PC-3 (cell line): ENCODE results near the gene GPR183. TPM values are rescaled to one million over a fixed set of nuclear protein-coding genes. Genes with fewer than 3 reads are reported as not detected.

Source experiments
- ATAC-seq: fragments of 200-7000 bp; cut with Tn5 transposase; 2 replicates; pipeline ENCODE4 v1.9.1; 2020; ENCODE audit warnings: mild to moderate bottlenecking, moderate library complexity
- BruUV-seq: library from RNA; stranded (reverse); fragments of 400-500 nt; replicated peaks from 2 replicates; lab custom pipeline; 2021; lab: Mats Ljungman, UMichigan
- CTCF ChIA-PET: fragments of 300-600 bp; sonication (Branson Sonifier 250); formaldehyde crosslinking; loops from one replicate; lab custom pipeline; 2022; ENCODE audit warnings: antibody characterized with exemption; lab: Charles Lee
- POLR2A ChIA-PET: fragments of 300-600 bp; sonication (Branson Sonifier 250); formaldehyde crosslinking; loops from one replicate; lab custom pipeline; 2022; ENCODE audit warnings: antibody characterized with exemption; ENCODE audit not compliant: unreplicated experiment; lab: Charles Lee
- DNase-seq: peaks from one replicate; pipeline ENCODE4 v3.0.0-alpha.2; 2015
- H2AFZ ChIP-seq: fragments of 300-600 bp; sonication (generic); 2 replicates; pipeline ENCODE4 v1.6.0; 2016; ENCODE audit warnings: antibody characterized with exemption, low read length
- H3F3A ChIP-seq: fragments of 300-600 bp; sonication (generic); one replicate; pipeline ENCODE4 v1.6.0; 2017; ENCODE audit warnings: antibody characterized with exemption, low read length, control low read depth, mild to moderate bottlenecking; ENCODE audit not compliant: unreplicated experiment
- H3K27ac ChIP-seq: fragments of 300-600 bp; sonication (generic); 2 replicates; pipeline ENCODE4 v1.5.1; 2016; ENCODE audit warnings: mild to moderate bottlenecking, low read length
- H3K27me3 ChIP-seq: fragments of 300-600 bp; sonication (generic); 2 replicates; pipeline ENCODE4 v1.6.1; 2016; ENCODE audit warnings: low read length, mixed read lengths
- H3K36me3 ChIP-seq: fragments of 300-600 bp; sonication (generic); 2 replicates; pipeline ENCODE4 v1.6.1; 2016; ENCODE audit warnings: low read depth, mixed run types, low read length, mixed read lengths
- H3K4me1 ChIP-seq: fragments of 300-600 bp; sonication (generic); 2 replicates; pipeline ENCODE4 v1.5.1; 2016; ENCODE audit warnings: low read length; ENCODE audit not compliant: insufficient read depth
- H3K4me2 ChIP-seq: fragments of 300-600 bp; sonication (generic); 2 replicates; pipeline ENCODE4 v1.6.0; 2016; ENCODE audit warnings: low read length
- H3K4me3 ChIP-seq: fragments of 300-600 bp; sonication (generic); 2 replicates; pipeline ENCODE4 v1.5.1; 2016; ENCODE audit warnings: mild to moderate bottlenecking, low read length, mixed read lengths
- H3K79me2 ChIP-seq: fragments of 300-600 bp; sonication (generic); 2 replicates; pipeline ENCODE4 v1.6.1; 2017; ENCODE audit warnings: low read length, mixed read lengths
- H3K9ac ChIP-seq: fragments of 300-600 bp; sonication (generic); 2 replicates; pipeline ENCODE4 v1.6.0; 2016; ENCODE audit warnings: mild to moderate bottlenecking, low read length
- H3K9me2 ChIP-seq: fragments of 300-600 bp; sonication (generic); replicated peaks from 2 replicates; pipeline ENCODE4 v1.6.1; 2016; ENCODE audit warnings: mixed run types, low read length, mixed read lengths
- H3K9me3 ChIP-seq: fragments of 300-600 bp; sonication (generic); 2 replicates; pipeline ENCODE4 v1.6.1; 2016; ENCODE audit warnings: low read length, mixed read lengths
- H4K20me1 ChIP-seq: fragments of 300-600 bp; sonication (generic); 2 replicates; pipeline ENCODE4 v1.6.1; 2016; ENCODE audit warnings: low read length, mixed read lengths
- EZH2 ChIP-seq: fragments of 300-600 bp; sonication (generic); IDR thresholded peaks from one replicate; pipeline ENCODE4 v1.6.1; 2017; ENCODE audit warnings: antibody characterized with exemption, mild to moderate bottlenecking, low read length; ENCODE audit not compliant: unreplicated experiment
- EZH2phosphoT487 ChIP-seq: fragments of 300-600 bp; sonication (generic); IDR thresholded peaks from 2 replicates; pipeline ENCODE4 v1.6.1; 2018; ENCODE audit warnings: mild to moderate bottlenecking, antibody characterized with exemption, low read length, borderline replicate concordance
- intact Hi-C: fragments of 100-400 bp; cut with micrococcal nuclease; formaldehyde crosslinking; loops from 2 replicates; pipeline ENCODE4 v1.9.0; 2023
- total RNA-seq: library from RNA; depleted of rRNA; stranded (reverse); fragments of >200 nt; gene quantifications from 2 replicates; pipeline ENCODE4 v1.2.3, GENCODE V29; 2014
- TF ChIP-seq, protein P1 (sequence below): fragments of 300-600 bp; sonication (generic); conservative IDR thresholded peaks from 2 replicates; pipeline ENCODE4 v1.5.1; 2017; ENCODE audit warnings: antibody characterized with exemption, low read depth, mild to moderate bottlenecking, low read length

GPR183 gene
- total RNA-seq, 1 experiment from 2014 or later, result not detected

DNA sequence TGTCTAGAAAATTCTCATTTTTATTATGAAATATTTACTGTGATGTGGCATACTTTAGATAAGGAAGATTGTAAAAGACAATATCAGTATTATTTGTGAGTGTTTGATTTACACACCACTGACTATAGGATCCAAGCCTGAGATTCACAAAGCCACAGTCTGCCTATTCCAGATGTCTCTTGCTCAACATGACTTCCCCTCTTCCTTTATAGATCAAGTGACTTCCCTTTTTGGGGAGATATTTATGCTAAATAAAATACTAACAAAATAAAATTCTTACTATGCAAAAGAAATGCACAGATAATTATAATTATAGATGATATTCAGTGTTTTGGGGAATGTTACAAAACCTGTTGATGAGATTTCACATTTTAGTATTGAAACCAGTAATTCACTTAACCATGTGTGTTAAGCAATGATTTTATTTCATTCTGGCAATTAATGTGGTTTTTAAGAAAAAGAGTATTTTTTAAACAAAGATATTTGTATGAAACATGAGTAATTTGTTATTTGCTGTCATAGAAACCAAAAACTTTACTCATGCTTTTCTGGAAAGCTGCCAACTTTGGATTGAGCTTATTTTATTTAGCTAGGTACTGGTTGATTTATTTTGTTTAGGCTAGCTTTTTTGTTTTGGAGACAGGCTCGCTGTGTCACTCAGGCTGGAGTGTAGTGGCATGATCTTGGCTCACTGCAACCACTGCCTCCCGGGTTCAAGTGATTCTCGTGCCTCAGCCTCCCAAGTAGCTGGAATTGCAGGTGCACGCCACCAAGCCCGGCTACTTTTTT is 13.7 kb upstream of the GPR183 start:
- no peak overlapping the region for H3K4me3 ChIP-seq
- peak overlapping the region; percentile 41 for H3K4me2 ChIP-seq
- DNase-seq, result peak; percentile 88
- H3K27ac ChIP-seq, result peak overlapping the region; percentile 79
- intact Hi-C loops, result no loop called here
- TF ChIP-seq EZH2 (no peak), EZH2phosphoT487 (no peak)
- TF ChIP-seq, protein P1, sequence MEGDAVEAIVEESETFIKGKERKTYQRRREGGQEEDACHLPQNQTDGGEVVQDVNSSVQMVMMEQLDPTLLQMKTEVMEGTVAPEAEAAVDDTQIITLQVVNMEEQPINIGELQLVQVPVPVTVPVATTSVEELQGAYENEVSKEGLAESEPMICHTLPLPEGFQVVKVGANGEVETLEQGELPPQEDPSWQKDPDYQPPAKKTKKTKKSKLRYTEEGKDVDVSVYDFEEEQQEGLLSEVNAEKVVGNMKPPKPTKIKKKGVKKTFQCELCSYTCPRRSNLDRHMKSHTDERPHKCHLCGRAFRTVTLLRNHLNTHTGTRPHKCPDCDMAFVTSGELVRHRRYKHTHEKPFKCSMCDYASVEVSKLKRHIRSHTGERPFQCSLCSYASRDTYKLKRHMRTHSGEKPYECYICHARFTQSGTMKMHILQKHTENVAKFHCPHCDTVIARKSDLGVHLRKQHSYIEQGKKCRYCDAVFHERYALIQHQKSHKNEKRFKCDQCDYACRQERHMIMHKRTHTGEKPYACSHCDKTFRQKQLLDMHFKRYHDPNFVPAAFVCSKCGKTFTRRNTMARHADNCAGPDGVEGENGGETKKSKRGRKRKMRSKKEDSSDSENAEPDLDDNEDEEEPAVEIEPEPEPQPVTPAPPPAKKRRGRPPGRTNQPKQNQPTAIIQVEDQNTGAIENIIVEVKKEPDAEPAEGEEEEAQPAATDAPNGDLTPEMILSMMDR, result no peak
- ChIA-PET POLR2A (no interaction called here), CTCF (no interaction called here)
- no TSS peak for BruUV-seq
- peak; percentile 39 for ATAC-seq
- no peaks in the 10 kb centered on the region for H3K9me2 ChIP-seq
- peak overlapping the region; percentile 49 for H3K9ac ChIP-seq
- H3K79me2 ChIP-seq, result no peaks in the 10 kb centered on the region
- H2AFZ ChIP-seq, result no peak overlapping the region
- peaks cover 45% of the 10 kb centered on the region for H3K4me1 ChIP-seq
- H3K9me3 ChIP-seq, result no peaks in the 10 kb centered on the region
- H3K27me3 ChIP-seq, result no peaks in the 10 kb centered on the region
- 0 out of 2 replicates have a peak, but pooled peaks cover 2% of the 10 kb centered on the region for H3K36me3 ChIP-seq
- no peaks in the 10 kb centered on the region for H3F3A ChIP-seq
- no peaks in the 10 kb centered on the region for H4K20me1 ChIP-seq

DNA sequence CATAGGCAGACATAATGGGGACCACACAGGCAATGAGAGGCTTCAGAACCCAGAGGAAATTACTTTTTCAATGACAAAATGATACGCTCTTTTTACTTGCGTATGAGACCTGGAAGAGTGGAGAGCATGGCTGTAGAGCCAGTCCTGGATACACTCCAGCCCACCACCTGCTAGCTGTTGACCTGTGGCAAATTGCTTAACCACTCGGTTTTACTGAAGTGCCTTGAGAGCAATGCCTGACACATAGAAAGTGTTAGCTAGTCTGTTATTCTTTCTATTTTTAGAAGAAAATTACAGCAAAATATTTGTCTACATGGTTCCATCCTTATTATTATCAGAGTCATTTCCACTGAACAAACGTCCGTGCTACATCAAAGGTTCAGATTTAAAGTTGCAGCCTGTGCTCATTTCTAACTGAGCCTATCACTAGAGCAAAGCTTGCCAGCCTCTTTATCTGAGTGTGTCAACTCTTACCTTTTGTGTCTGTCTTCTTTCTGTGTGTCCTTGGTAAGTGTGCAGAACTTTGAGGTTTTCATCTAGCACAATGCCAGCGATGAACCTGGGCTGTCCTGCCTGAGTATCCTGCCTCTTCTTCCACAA is 9.6 kb upstream of the GPR183 start:
- no peaks in the 10 kb centered on the region for H3K9me2 ChIP-seq

More for the DNA sequence above, 9.6 kb upstream of the GPR183 start:
- Histone ChIP-seq H3F3A (no peaks in the 10 kb centered on the region), H3K27me3 (no peaks in the 10 kb centered on the region), H3K4me3 (no peak overlapping the region), H3K27ac (no peak overlapping the region), H2AFZ (no peak overlapping the region), H3K4me1 (peaks cover 13% of the 10 kb centered on the region), H3K36me3 (no peaks in the 10 kb centered on the region), H3K4me2 (no peak overlapping the region), H4K20me1 (no peaks in the 10 kb centered on the region), H3K9me3 (no peaks in the 10 kb centered on the region), H3K9ac (no peak overlapping the region), H3K79me2 (no peaks in the 10 kb centered on the region)
- DNase-seq, result no peak
- intact Hi-C loops, result no loop called here
- TF ChIP-seq EZH2 (no peak), EZH2phosphoT487 (no peak)
- TF ChIP-seq, protein P1, result no peak
- BruUV-seq, result no TSS peak
- ChIA-PET POLR2A (no interaction called here), CTCF (no interaction called here)
- no peak for ATAC-seq
